RCC 7860 (cell line): ENCODE data around the gene LMAN1L.

Source experiments
- DNase-seq: peaks from one replicate; pipeline ENCODE4 v3.0.0-alpha.2; 2015; ENCODE audit warnings: low spot score
- FAIRE-seq: peaks from 2 replicates; lab custom pipeline; 2012; peaks lifted over from hg19 to GRCh38; lab: Jason Lieb, UNC

LMAN1L gene

DNA sequence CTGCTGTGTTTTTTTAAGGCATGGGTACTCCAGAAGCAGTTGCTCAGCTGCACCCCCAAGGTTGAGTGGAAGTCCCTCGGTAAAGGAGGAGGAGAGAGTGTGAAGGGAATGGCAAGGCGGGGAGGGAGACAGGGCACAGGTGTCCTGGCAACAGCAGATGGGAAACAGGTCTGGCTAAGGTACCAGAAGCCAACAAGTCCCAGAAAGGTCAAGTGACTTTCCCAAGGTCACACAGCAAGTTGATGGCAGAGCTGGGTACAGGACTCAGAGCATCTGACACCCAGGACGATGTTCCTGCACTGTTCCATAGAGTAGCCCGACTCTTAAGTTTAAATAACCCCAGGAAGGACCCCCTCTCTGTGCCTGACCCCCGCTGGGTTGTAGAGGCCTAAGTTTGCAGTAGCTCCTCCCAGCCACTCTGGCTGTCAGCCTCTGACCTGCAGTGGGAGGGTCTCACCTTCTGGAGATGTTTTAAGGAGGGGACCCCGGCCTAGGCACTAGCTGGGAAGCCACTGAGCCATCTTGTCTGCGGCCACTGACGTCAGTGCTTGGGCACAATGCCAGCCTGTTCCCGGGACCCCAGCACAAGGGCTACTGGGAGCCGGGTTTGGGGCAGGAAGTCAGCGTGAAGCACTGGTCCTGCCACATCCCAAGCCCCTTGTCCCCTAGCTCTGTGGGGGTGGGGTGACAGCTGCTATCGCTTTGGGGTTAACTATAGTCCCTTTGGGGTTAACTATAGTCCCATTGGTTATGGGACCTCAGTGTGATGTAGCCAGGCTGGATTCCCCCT, 20.2 kb upstream of the LMAN1L start:
- no peak for DNase-seq
- no peak for FAIRE-seq

DNA sequence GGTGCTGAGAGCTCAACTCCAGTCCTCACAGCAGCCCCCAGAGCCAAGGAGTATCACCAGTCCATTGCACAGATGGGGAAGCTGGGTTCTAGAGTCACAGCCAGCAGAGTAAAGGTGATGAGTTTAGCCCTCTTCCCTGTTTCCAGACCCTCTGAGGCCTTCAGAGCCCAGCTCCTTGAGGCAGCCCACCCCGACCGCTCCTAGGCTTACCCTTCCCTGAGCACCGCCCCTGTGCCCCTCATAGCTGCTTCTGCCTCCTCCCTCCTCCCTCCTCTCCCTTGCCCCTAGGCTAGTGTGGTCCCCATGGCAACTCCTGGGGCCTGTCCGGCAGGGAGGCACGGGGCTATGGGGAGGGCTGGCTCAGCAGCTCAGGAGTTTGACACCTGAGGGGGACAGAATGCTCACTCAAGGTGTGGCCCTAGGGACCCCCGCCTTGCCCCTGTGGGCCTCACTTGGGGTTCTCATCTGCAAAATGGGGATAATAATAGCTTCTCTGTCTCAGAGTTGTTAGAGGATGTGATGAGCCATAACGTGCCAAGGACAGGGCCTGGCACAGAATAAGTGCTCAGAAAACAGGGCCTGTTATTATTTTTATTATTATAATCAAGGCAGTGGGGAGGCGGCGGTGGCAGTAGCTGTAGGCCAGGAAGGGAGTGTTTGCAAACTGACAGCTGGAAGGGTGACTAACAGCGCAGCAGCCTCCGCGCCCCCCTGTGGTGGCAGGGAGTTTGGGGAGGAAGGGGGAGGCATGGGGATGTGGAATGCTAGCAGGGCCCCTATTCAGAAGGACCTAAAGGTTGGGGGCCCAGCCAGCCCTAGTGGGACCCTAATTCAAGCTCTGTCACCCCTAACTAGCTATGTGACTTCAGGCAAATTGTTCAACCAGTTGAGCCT, 19.3 kb upstream of the LMAN1L start:
- FAIRE-seq (no peak), DNase-seq (no peak)

GRCh38 chr15:74794248-74794969, 18.2 kb upstream of the LMAN1L start:
- FAIRE-seq (no peak), DNase-seq (no peak)

DNA sequence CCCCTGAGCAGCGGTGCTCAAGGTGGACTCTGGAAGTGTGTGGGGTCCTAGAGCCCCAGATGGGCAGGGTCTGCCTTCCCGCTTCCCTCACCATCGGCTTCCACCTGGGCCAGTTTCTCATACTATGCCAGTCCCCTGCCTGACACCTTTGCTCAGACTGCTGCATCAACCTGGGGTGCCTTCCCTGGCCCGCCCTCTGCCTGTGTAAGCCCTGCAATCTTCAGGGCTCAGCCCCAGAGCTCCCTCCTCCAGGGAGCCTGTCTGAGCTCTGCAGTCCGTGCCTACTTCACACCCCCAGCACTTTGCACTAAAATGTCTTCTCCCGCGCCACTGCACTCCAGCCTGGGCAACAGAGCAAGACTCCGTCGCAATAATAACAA, 17.7 kb upstream of the LMAN1L start:
- FAIRE-seq, result no peak
- DNase-seq, result no peak

- FAIRE-seq, result no peak
Observed at GRCh38 chr15:74795966-74796625, 16.5 kb upstream of the LMAN1L start.

GRCh38 chr15:74798388-74799254, 14.0 kb upstream of the LMAN1L start:
- FAIRE-seq (no peak), DNase-seq (no peak)

More at GRCh38 chr15:74795966-74796625, 16.5 kb upstream of the LMAN1L start:
- DNase-seq, result no peak

- FAIRE-seq, result no peak
- DNase-seq, result no peak
Observed at GRCh38 chr15:74799255-74799855, 13.3 kb upstream of the LMAN1L start.

- FAIRE-seq, result peak; percentile 28
Observed at GRCh38 chr15:74799856-74800558, 12.6 kb upstream of the LMAN1L start.

DNA sequence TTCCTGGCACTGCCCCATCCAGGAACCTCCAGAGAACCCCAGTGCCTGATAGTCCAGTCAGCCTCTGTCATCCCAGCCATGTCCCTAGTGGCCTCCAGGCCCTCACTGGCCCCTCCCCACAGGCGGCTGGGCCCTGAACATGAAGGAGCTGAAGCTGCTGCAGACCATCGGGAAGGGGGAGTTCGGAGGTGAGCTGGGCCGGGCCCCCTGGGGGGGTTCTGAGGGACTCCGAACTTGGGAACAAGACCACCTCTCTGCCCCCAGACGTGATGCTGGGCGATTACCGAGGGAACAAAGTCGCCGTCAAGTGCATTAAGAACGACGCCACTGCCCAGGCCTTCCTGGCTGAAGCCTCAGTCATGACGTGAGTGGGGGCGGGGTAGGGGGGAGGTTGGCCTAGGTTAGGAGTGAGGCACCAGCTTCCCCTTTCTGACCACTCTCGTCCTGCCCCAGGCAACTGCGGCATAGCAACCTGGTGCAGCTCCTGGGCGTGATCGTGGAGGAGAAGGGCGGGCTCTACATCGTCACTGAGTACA, 12.0 kb upstream of the LMAN1L start:
- DNase-seq, result no peak
- FAIRE-seq, result no peak

More at GRCh38 chr15:74799856-74800558, 12.6 kb upstream of the LMAN1L start:
- peak; percentile 63 for DNase-seq

DNA sequence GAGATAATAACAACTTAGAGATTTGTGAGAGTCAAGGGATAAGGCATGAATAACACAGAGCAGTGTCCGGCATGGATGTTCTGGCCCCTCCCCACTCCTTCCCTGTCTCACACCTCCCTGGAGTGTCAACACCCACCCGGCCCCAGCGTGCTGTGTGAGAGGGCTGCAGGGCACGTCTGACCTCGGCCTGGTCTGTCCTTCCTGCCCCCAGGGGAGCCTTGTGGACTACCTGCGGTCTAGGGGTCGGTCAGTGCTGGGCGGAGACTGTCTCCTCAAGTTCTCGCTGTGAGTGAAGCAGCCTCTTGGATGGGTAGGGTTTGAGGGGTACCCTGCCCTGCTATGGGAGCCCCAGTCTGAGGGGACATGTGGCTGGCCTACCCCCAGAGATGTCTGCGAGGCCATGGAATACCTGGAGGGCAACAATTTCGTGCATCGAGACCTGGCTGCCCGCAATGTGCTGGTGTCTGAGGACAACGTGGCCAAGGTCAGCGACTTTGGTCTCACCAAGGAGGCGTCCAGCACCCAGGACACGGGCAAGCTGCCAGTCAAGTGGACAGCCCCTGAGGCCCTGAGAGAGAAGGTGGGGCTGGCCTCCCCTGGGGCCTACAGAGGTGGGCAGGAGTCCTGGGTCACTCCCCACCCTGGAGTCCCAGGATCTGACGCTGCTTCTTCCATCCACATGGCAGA, 11.2 kb upstream of the LMAN1L start:
- FAIRE-seq (no peak), DNase-seq (no peak)

DNA sequence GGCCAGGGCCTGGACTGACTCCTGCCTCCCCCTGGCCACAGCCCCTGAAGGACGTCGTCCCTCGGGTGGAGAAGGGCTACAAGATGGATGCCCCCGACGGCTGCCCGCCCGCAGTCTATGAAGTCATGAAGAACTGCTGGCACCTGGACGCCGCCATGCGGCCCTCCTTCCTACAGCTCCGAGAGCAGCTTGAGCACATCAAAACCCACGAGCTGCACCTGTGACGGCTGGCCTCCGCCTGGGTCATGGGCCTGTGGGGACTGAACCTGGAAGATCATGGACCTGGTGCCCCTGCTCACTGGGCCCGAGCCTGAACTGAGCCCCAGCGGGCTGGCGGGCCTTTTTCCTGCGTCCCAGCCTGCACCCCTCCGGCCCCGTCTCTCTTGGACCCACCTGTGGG, 10.3 kb upstream of the LMAN1L start:
- FAIRE-seq (no peak), DNase-seq (no peak)

GRCh38 chr15:74802862-74803447, 9.7 kb upstream of the LMAN1L start:
- no peak for FAIRE-seq

GRCh38 chr15:74804935-74805334, 7.7 kb upstream of the LMAN1L start:
- no peak for DNase-seq
- FAIRE-seq, result no peak

More at GRCh38 chr15:74802862-74803447, 9.7 kb upstream of the LMAN1L start:
- DNase-seq, result no peak

- no peak for DNase-seq
- FAIRE-seq, result no peak
Observed at GRCh38 chr15:74807282-74807681, 5.4 kb upstream of the LMAN1L start.

DNA sequence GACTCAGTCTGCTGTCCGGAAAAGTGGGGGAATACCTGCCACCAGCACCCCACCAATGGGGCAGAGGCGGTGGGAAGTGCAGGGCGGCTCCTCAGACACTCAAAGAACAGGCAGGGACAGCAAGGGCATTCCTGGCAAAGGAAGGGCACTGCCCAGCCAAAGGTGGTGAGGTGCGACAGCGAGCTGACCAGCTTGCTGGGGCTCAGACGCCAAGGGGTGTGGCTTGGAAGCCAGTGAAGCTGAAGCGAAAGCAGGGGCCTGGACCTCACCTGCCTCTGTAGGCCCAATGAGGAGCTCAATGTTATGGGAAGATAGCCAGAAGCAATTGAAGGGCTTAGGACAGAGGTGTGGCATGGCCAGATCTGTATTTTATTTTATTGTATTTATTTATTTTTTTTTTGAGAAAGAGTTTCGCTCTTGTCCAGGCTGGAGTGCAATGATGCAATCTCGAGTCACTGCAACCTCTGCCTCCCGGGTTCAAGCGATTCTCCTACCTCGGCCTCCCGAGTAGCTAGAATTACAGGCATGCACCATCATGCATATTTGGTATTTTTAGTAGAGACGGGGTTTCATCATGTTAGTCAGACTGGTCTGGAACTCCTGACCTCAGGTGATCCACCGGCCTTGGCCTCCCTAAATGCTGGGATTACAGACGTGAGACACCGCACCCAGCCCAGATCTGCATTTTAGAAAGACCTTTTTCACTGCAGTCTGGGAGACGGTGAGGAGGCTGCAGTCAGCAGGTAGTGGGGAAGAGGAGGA, 4.4 kb upstream of the LMAN1L start:
- FAIRE-seq, result no peak
- DNase-seq, result no peak

DNA sequence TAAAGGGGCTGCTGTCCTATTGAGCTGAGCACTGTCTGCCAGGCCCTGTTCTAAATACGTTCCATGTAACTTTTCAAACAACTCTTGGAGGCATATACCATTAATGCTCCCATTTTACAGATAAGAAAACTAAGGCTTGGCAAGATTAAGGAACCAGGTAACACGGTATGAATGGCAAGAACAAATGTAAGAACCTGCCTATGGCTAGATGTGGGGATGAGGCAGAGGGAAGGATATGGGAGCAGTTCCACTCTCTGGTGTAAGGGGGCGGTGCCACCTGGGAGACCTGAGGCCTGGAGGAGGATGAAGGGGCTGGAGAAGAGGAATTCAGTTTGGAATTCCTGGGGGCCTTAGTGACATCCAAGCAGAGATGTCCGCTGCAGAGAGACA, 3.8 kb upstream of the LMAN1L start:
- FAIRE-seq, result no peak
- no peak for DNase-seq

GRCh38 chr15:74809242-74809641, 3.4 kb upstream of the LMAN1L start:
- FAIRE-seq (no peak), DNase-seq (no peak)
